ENCODE data around the gene KCNIP4.

Gene KCNIP4

DNA sequence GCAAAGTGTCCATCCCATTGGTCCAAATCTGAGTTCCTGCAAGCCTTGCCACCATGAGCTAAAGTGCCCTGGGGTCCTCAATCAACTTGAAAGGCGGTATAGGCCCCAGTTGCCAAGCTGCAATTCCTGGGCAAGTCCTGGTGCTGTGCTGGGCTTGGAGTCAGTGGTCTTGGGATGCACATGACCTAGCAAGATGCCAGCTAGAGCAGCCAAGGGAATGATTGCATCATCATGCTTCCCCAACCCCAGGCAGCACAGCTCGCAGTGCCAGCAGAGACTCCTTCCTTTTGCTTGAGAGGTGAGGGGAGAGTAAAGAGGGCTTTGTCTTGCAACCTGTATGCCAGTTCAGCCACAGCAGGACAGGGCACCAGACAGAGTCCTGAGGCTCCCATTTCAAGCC lies 50.5 kb downstream of the KCNIP4 start:
- Histone ChIP-seq H3K4me2 (ENCODE audit: low read length) (no peak overlapping the region), H3K79me2 (no peaks in the 10 kb centered on the region), H3K27me3 (ENCODE audit: control insufficient read depth, insufficient read depth, low read length) (no peaks in the 10 kb centered on the region), H3K4me3 (ENCODE audit: low read depth, low read length) (no peak overlapping the region), H3K9ac (no peak overlapping the region), H3K4me1 (no peaks in the 10 kb centered on the region), H2AFZ (no peak overlapping the region), H3K9me3 (ENCODE audit: control insufficient read depth, low read length) (no peaks in the 10 kb centered on the region), H3K27ac (no peak overlapping the region), H3K36me3 (ENCODE audit: control insufficient read depth, insufficient read depth, low read length) (no peaks in the 10 kb centered on the region)
- TF ChIP-seq, protein P1, sequence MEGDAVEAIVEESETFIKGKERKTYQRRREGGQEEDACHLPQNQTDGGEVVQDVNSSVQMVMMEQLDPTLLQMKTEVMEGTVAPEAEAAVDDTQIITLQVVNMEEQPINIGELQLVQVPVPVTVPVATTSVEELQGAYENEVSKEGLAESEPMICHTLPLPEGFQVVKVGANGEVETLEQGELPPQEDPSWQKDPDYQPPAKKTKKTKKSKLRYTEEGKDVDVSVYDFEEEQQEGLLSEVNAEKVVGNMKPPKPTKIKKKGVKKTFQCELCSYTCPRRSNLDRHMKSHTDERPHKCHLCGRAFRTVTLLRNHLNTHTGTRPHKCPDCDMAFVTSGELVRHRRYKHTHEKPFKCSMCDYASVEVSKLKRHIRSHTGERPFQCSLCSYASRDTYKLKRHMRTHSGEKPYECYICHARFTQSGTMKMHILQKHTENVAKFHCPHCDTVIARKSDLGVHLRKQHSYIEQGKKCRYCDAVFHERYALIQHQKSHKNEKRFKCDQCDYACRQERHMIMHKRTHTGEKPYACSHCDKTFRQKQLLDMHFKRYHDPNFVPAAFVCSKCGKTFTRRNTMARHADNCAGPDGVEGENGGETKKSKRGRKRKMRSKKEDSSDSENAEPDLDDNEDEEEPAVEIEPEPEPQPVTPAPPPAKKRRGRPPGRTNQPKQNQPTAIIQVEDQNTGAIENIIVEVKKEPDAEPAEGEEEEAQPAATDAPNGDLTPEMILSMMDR (IDR thresholded peaks at IDR 0.05): no peak

DNA sequence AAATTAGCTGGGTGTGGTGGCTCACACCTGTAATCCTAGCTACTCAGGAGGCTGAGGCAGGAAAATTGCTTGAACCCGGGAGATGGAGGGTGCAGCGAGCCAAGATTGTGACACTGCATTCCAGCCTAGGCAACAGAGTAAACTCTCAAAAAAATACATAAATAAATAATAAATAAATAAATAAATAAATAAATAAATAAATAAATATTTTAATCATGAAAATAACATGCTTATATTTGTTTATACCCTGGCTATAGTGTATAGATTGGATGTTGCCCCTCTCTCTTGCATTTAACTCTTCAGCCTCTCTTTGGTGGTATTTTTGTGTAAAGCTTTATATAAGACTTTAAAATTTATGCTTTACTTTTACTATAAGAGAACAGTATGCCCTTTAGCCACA lies 51.8 kb downstream of the KCNIP4 start:
- H3K27me3 ChIP-seq (ENCODE audit: control insufficient read depth, insufficient read depth, low read length): no peaks in the 10 kb centered on the region
- H3K27ac ChIP-seq: no peak overlapping the region
- TF ChIP-seq, protein P1 (IDR thresholded peaks at IDR 0.05): no peak
- H3K4me1 ChIP-seq: no peaks in the 10 kb centered on the region
- H3K4me2 ChIP-seq (ENCODE audit: low read length): no peak overlapping the region
- no peaks in the 10 kb centered on the region for H3K79me2 ChIP-seq
- no peak overlapping the region for H3K4me3 ChIP-seq (ENCODE audit: low read depth, low read length)
- H3K9ac ChIP-seq: no peak overlapping the region
- H3K36me3 ChIP-seq (ENCODE audit: control insufficient read depth, insufficient read depth, low read length): no peaks in the 10 kb centered on the region
- H2AFZ ChIP-seq: no peak overlapping the region
- H3K9me3 ChIP-seq (ENCODE audit: control insufficient read depth, low read length): no peaks in the 10 kb centered on the region

DNA sequence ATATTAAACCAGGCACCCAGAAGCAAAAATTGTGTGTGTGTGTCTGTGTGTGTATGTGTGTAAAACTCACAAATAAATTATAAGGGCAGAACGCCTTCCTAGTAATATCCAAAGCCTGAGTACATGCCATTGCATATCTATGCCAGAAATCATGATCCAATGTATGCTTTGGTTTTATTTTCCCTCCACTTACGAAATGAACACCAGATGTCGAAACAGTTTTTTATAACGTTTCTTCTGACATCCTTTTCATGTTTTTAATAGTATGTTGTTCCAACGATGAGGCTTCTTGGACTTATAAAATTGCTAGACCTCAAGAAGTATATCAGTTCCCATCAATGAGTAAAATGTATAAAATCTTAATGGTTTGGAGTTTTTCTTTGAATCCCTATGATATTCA lies 55.4 kb downstream of the KCNIP4 start:
- Histone ChIP-seq H3K9ac (no peak overlapping the region), H3K27me3 (ENCODE audit: control insufficient read depth, insufficient read depth, low read length) (no peaks in the 10 kb centered on the region), H3K4me1 (no peaks in the 10 kb centered on the region), H2AFZ (no peak overlapping the region), H3K4me2 (ENCODE audit: low read length) (no peak overlapping the region), H3K79me2 (no peaks in the 10 kb centered on the region), H3K4me3 (ENCODE audit: low read depth, low read length) (no peak overlapping the region), H3K27ac (no peak overlapping the region), H3K36me3 (ENCODE audit: control insufficient read depth, insufficient read depth, low read length) (no peaks in the 10 kb centered on the region), H3K9me3 (ENCODE audit: control insufficient read depth, low read length) (no peaks in the 10 kb centered on the region)
- TF ChIP-seq, protein P1 (IDR thresholded peaks at IDR 0.05): no peak

DNA sequence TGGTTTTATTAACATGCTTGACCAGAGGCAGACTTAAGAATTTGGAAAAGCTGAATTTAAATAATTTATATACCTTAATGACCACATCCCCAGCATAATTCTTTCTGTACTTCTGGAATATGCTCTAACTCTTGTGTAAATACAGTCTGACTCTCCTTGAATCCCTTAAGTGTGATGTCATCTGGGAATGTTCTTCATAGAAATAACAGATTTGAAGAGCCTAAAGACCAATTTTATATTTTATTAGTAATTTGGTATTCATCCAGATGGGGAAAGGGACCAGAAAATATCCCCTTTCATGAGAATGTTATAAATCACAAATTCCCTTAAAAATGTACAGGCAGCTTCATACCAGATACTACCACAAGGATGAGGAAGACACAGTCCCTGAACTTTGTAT lies 58.3 kb downstream of the KCNIP4 start:
- Histone ChIP-seq H3K4me3 (ENCODE audit: low read depth, low read length) (no peak overlapping the region), H3K9ac (no peak overlapping the region), H3K27me3 (ENCODE audit: control insufficient read depth, insufficient read depth, low read length) (no peaks in the 10 kb centered on the region), H3K27ac (no peak overlapping the region), H3K36me3 (ENCODE audit: control insufficient read depth, insufficient read depth, low read length) (no peaks in the 10 kb centered on the region), H3K4me1 (no peaks in the 10 kb centered on the region), H3K9me3 (ENCODE audit: control insufficient read depth, low read length) (no peaks in the 10 kb centered on the region), H3K79me2 (no peaks in the 10 kb centered on the region), H3K4me2 (ENCODE audit: low read length) (no peak overlapping the region), H2AFZ (no peak overlapping the region)
- TF ChIP-seq, protein P1 (IDR thresholded peaks at IDR 0.05): no peak

DNA sequence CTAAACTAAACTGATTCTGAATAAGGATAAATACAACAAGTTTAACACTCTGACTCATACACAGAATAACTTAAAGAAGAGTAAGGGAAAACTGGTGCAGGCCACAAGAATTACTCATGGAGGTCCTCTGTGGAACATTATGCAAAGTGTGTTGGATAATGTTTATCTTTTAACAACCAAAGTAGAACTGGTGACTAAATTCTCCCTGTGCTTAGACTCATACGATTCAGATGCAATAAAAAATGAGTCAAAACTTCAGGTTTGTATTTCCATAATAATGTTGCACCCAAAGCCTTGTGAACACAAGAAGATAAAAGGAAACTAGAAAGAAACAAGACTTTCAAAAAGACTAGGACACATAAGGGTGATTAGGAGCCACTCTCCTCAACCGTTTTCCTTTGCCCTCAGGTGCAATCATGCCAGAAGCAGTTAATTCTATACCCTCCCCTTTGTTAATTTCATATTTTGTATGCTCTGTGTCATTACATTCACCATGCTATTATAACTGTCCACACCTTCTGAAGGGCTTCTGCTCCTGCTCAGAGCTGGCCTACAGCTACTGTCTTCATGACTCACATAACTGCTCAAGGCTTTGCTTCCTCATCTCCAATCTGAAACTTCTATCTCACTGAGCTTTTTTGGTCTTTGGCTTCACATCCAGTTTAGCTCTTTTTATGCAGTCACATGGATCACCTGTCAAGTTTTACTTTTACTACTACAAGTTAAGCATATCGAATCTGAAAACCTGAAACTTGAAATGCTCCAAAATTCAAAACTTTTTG lies 60.2 kb downstream of the KCNIP4 start:
- Histone ChIP-seq H3K9ac (no peak overlapping the region), H3K27me3 (ENCODE audit: control insufficient read depth, insufficient read depth, low read length) (no peaks in the 10 kb centered on the region), H3K4me3 (ENCODE audit: low read depth, low read length) (no peak overlapping the region), H3K79me2 (no peaks in the 10 kb centered on the region), H3K27ac (no peak overlapping the region), H3K4me1 (no peaks in the 10 kb centered on the region), H3K4me2 (ENCODE audit: low read length) (no peak overlapping the region), H3K9me3 (ENCODE audit: control insufficient read depth, low read length) (no peaks in the 10 kb centered on the region), H2AFZ (no peak overlapping the region), H3K36me3 (ENCODE audit: control insufficient read depth, insufficient read depth, low read length) (no peaks in the 10 kb centered on the region)
- TF ChIP-seq, protein P1 (IDR thresholded peaks at IDR 0.05): no peak

Measured in parathyroid adenoma (tissue), 2 donors.